Activated CD4-positive, alpha-beta T cell treated with anti-CD3 and anti-CD28 coated beads for 24 hours (primary cell): ENCODE results near the gene SCFD2.
"Not testable (repeated sequence)": the region's sequence is repeated elsewhere in the genome, so short reads cannot be mapped to it uniquely, and the experiment has no call there.

Source experiments
- DNase-seq, 2 donors: peaks; one replicate each; pipeline ENCODE4 v3.0.0-alpha.2; 2020; ENCODE audit warnings: low read depth in 2 of 2

SCFD2 gene

GRCh38 chr4:53365486-53366300 is at the start of gene SCFD2:
TSS of gene SCFD2 (minus strand) at chr4:53366061.
- peak; percentile 90 to 97 for DNase-seq

GRCh38 chr4:53409479-53409878 is 43.6 kb upstream of the SCFD2 start:
- DNase-seq, result not testable (repeated sequence)

- no peak for DNase-seq
Observed at GRCh38 chr4:53380221-53380620, 14.4 kb upstream of the SCFD2 start.

GRCh38 chr4:53378171-53378482 is 12.3 kb upstream of the SCFD2 start:
- DNase-seq, result no peak

- peak; percentile 95 for DNase-seq
Observed at GRCh38 chr4:53377319-53378170, 11.7 kb upstream of the SCFD2 start, which contains the start of gene FIP1L1. TSS of gene FIP1L1 (plus strand) at chr4:53377641. CDS start at chr4:53377839, 198 bp downstream.

- no peak for DNase-seq
Observed at GRCh38 chr4:53376900-53377299, 11.0 kb upstream of the SCFD2 start.

GRCh38 chr4:53374777-53375258 is 9.0 kb upstream of the SCFD2 start:
- no peak for DNase-seq

- no peak for DNase-seq
Observed at GRCh38 chr4:53371843-53372521, 6.1 kb upstream of the SCFD2 start.

- no peak for DNase-seq
Observed at GRCh38 chr4:53371049-53371448, 5.2 kb upstream of the SCFD2 start.

- DNase-seq, result no peak
Observed at GRCh38 chr4:53367721-53368120, 1.9 kb upstream of the SCFD2 start.

GRCh38 chr4:53366301-53366716 is 448 bp upstream of the SCFD2 start:
- no peak for DNase-seq

- DNase-seq, result no peak
Observed at GRCh38 chr4:53365121-53365485, 758 bp downstream of the SCFD2 start.

GRCh38 chr4:53364624-53365023 is 1.2 kb downstream of the SCFD2 start:
- DNase-seq, result no peak

GRCh38 chr4:53362093-53362492 is 3.8 kb downstream of the SCFD2 start:
- DNase-seq, result no peak

- no peak for DNase-seq
Observed at GRCh38 chr4:53361451-53361850, 4.4 kb downstream of the SCFD2 start.

GRCh38 chr4:53355930-53356521 is 9.8 kb downstream of the SCFD2 start:
- no peak for DNase-seq

- DNase-seq, result no peak
Observed at GRCh38 chr4:53354012-53354722, 11.7 kb downstream of the SCFD2 start.

GRCh38 chr4:53349091-53349491 is 16.8 kb downstream of the SCFD2 start:
- no peak for DNase-seq

GRCh38 chr4:53348046-53348445 is 17.8 kb downstream of the SCFD2 start:
- no peak for DNase-seq

GRCh38 chr4:53346920-53347852 is 18.7 kb downstream of the SCFD2 start:
- DNase-seq, result no peak
